ENCODE data around the gene LHFPL3.
"Not testable (repeated sequence)": the region's sequence is repeated elsewhere in the genome, so short reads cannot be mapped to it uniquely, and the experiment has no call there.

The LHFPL3 gene

GRCh38 chr7:104627516-104627915 lies 299.1 kb downstream of the LHFPL3 start:
- DNase-seq, result peak; percentile 58

DNA sequence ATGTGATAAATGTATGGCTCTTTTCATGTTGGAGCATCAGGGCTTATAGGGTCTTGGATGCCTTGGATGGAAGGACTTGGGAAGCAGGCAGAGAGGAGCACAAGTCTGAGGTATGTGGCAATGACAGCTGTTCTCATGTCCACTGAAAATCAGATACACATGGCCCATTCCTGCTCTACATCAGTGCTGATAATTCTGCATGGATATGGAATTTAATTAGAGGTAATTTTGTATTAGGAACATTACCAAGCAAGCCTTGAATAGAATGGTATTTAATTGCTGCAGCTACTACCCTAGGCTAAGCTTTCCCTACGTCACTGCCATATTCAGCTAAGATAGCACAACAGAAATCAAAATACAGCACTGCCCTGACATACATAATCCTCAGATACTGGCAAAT lies 299.6 kb downstream of the LHFPL3 start:
- DNase-seq, result no peak

- no peak for DNase-seq
Measured at GRCh38 chr7:104629408-104629807, 301.0 kb downstream of the LHFPL3 start.

GRCh38 chr7:104640506-104640905 lies 312.1 kb downstream of the LHFPL3 start:
- DNase-seq, result no peak

- DNase-seq, result no peak
Measured at GRCh38 chr7:104642560-104642959, 314.2 kb downstream of the LHFPL3 start.

DNA sequence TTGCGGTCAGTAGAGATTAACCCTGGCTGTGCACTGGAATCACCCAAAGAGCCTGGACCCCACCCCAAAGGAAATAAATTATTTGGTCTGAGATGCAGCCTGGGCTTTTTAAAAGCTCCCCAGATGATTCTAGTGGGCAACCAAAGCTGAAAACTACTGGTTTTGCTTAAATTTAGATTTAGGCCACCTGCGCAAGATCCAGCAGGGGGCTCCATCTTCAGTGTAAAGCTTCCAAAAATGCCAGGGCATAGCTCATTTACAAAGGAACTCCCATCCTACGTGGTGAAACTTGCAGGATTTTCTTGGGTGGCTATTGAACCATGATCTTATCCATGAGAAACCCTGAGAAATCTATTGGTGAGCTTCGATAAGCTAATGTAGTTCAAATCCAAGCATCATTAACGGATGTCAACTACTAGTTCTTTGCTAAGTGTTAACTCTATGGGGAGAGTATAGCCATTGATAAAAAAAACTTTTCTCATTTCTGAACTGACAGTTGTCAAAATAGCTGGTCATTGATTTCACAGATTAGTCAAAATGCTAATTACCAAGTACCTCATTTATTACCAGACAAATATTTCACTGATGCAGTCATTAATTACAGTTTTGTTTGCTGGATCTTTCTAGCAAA lies 315.3 kb downstream of the LHFPL3 start:
- peak; percentile 54 for DNase-seq

- DNase-seq, result no peak
Measured at GRCh38 chr7:104650991-104651640, 322.7 kb downstream of the LHFPL3 start.

DNA sequence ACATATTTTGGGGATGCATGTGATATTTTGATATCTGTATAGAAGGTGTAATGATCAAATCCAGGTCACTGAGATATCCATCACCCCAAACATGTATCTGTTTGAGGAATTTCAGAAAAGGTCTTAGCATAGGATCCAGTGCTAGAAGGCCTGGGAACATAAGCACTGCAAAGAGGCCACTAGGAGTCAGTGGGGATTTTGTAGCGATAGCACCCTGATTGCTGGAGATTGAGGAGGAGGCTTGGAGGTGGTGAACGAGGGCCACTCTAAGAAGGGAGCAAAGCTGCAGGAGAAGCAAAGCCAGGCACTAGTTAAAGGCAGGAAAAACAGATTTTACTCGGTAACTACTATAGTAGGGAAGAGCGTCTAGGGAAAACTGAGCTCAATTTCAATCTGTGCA lies 324.0 kb downstream of the LHFPL3 start:
- no peak for DNase-seq

GRCh38 chr7:104652865-104653264 lies 324.5 kb downstream of the LHFPL3 start:
- no peak for DNase-seq

DNA sequence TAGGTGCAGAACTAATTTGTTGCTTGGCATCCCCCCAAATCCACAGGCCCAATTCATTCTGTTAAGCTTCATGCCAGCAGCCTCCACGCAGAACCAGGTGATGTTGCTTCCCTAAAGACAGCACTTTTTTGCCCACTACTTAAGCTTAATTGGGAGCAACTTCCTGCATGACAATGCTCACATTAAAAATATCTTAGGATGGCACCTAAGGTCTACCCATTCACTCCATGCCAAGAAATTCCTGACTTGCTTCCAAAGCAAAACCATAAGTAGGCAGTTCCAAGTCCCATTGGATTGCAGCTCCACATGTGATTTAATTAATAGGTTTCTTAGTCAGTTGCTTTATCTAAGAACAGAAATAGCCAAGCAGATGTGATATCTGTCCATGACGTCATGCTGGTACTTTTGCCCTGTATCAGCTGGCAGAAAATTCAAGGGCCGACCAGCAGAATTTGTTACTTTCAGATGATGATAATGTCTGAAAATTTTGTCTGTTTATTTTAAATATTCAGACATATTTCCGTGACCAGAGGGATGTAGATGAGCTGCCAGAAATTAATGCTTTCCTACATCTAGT lies 325.5 kb downstream of the LHFPL3 start:
- DNase-seq, result no peak

- DNase-seq, result no peak
Measured at GRCh38 chr7:104655592-104655991, 327.2 kb downstream of the LHFPL3 start.

GRCh38 chr7:104656467-104656866 lies 328.1 kb downstream of the LHFPL3 start:
- DNase-seq, result no peak

- DNase-seq, result no peak
Measured at GRCh38 chr7:104657134-104657533, 328.7 kb downstream of the LHFPL3 start.

DNA sequence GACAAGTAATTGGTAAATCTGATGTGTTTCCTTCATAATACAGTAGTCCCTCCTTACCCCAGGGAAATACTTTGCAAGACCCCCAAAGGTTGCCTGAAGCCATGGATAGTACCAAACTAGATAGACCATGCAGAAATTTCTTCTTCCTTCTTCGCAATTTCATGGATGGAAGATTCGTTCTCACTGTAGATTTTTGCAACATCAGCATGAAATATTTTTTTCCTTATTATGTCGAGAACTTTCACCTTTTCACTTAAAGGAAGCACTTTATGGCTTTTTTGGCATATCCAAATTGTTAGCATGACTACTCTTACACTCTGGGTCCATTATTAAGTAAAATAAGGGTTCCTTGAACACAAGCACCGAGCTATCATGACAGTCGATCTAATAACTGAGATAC lies 333.2 kb downstream of the LHFPL3 start:
- DNase-seq, result no peak

DNA sequence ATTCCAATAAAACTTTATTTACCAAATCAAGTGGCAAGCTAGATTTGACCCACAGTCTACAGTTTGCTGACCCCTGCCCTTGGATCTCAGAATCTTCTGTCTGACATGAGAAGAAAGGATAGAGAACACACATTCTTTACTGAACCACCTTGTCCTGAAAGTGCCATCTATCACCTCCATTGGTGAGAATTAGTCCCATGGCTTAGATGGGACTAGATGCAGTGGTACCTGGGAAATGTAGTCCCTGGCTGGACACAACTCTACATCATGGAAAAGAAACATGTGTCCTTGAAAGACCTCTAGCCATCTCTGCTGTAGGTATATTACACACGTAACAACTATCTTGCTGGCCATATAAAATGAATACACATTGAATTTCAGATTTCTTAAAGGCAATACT lies 336.2 kb downstream of the LHFPL3 start:
- no peak for DNase-seq

DNA sequence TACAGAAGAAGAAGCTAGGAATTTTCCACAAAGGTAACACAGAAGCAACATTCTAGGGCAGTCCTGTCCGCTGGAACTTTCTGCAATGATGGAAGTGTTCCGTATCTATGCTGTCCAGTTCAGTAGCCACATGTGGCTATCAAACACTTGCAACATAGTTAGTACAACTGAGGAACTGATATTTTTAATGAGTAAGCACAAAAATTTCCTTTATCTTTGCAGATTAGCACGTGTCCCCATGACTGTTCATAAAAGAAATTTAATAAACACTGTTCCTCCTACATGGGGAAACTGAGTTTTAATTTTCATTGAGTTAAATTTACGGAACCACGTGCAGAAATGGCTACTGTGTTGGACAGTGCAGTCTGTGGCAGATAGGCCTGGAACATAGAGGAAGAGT lies 349.2 kb downstream of the LHFPL3 start:
- DNase-seq, result no peak

DNA sequence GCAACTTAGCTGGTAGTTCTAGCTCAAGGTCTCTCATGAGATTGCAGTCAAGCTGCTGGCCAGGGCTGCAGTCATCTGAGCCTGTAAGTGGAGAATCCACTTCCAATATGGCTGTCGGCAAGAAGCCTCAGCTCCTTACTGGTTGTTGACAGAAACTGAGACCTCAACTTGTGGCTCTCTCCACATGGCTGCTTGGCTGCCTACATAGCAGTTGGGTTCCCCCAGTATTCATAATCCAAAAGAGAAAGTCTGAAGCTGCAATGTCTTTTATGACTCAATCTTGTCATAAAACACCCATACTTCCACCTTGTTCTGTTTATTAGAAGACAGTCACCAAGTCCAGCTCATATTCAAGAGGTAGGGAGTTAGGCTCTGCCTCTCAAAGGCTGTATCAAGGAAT lies 350.7 kb downstream of the LHFPL3 start:
- no peak for DNase-seq

DNA sequence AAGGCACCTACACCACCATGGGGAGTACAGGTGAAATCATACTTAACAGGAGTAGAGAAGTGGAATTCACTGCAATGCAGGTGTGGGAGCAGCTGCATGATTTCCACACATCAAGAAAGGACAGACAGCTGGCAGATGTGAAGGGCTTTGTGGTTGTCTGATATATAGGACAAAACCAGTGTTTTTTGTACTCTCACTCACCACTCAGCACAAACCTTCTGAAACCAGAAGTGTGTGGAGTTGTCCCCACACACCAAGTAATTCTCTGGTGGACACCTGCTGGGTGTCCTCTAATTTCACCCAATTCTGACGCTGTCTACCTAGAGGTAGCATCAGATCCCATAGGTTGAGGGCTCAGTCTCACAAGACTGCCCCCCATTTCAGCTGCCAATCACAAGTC lies 357.9 kb downstream of the LHFPL3 start:
- no peak for DNase-seq

GRCh38 chr7:104694710-104695109 lies 366.3 kb downstream of the LHFPL3 start:
- no peak for DNase-seq

GRCh38 chr7:104695563-104695962 lies 367.2 kb downstream of the LHFPL3 start:
- no peak for DNase-seq

DNA sequence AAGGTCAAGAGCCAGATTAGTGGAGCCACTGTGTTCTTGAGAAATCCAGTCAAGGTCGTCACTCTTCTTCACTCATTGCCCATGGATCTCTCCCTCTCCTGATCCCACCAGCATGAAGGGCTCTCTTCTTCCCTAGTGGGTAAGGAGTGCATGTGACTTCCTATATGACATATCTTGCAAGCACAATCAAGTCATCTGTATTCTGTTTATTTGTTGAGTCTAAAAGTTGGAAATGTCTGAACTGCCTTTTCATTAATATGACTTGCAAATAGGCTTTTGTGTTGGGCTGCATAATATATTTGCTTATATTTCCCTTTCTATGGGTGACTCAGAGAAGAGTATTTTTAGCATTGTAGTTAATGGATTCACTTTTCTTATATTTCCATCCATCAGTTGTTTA lies 371.9 kb downstream of the LHFPL3 start:
- no peak for DNase-seq

GRCh38 chr7:104721027-104721426 lies 392.6 kb downstream of the LHFPL3 start:
- not testable (repeated sequence) for DNase-seq

GRCh38 chr7:104723001-104723400 lies 394.6 kb downstream of the LHFPL3 start:
- DNase-seq, result no peak

DNA sequence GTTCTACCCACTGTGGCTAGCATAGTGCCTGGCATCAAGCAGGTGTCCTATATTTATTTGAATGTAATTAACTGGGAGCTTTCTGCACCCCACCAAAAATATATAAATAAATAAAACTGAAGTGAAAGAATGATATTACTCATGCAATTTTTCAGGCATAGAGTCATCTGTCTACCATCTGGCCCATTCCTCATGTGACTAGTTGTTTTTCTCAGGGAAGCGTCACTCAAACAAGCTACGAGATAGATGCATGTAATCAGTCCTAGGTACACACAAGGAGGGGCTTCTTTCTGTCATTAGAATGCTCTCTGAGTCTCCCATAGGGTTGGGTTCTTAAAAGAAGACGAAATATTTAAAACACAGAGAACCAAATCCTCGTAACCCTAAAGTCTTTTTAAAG lies 430.1 kb downstream of the LHFPL3 start:
- no peak for DNase-seq

DNA sequence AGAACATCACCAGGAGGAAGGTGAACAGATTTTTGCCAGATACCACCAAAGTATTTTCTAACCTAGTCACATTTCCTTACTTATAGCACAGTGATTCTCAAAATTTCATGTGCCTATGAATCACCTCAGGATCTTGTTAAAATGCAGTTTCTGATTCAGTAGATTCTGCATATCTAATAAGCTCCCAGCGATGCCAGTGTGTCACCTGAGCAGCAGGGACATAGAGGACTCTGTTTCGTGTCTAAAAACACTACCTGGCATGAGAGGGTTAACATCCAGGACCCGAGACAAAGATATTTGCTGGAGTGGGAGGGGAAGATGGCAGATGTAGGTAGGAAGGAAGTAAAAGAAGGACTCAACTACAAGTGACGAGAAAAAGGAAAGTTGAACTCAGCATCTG lies 433.5 kb downstream of the LHFPL3 start:
- no peak for DNase-seq

Measured in islet precursor cell (in vitro differentiated cells).